GM21825 (cell line): ENCODE measurements around the gene UTF1.
"Not testable (repeated sequence)": the region's sequence is repeated elsewhere in the genome, so short reads cannot be mapped to it uniquely, and the experiment has no call there.

Experiments used
- ATAC-seq: cut with Tn5 transposase; IDR thresholded peaks from one replicate; pipeline ENCODE4 v1.9.1; 2021; ENCODE audit warnings: mild to moderate bottlenecking, moderate library complexity; ENCODE audit not compliant: unreplicated experiment

The UTF1 gene

GRCh38 chr10:133207627-133208026 lies 22.4 kb upstream of the UTF1 start:
- no peak for ATAC-seq

- no peak for ATAC-seq
These were observed 21.6 kb upstream of the UTF1 start for GRCh38 chr10:133208466-133208865.

DNA sequence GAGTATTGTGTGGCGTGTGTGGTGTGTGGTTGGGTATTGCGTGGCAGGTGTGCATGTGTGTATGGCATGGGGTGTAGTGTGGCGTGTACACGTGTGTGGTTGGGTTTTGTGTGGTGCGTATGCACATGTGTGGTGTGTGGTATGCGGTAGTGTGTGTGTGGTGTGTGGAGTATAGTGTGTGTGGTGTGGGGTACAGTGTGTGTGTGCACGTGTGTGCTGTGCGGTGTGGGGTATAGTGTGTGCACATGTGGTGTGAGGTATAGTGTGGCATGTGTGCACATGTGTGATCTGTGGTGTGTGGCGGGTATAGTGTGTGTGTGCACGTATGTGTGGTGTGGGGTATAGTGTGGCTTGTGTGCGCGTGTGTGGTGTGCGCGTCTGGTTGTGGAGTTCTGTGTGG lies 20.9 kb upstream of the UTF1 start:
- ATAC-seq, result no peak

GRCh38 chr10:133209641-133210040 lies 20.4 kb upstream of the UTF1 start:
- no peak for ATAC-seq

DNA sequence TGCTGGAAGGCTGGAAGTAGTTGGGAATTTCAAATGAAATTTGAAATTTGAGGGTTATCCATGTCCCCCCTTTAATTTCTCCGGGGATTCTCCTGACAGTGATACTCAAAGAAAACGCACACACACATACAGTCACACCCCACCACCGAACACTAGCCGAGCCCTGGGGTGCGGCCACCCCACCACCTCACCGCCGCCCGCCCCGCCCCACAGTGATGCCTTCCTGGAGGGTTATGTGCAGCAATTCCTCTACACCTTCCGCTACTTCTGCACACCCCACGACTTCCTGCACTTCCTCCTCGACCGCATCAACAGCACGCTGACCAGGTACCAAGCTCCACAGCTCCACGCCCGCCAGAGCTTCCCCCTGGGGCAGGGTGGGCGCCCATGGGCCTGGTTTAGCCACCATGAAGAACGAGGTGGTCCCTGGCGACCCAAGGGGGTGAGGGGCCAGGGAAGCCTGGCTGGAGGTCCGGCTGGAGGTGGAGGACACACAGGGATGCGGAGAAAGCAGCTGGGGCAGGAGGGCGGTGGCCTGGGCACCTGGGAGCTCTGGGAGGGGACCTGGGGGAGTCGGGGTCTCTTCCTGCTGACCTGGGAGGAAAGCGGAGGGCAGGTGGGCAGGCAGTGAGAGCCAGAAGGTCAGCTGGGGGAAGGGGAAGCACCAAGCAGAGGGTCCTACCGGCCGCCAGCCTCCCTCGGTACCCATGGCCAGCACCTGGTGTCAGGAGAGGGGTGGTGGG lies 19.4 kb upstream of the UTF1 start:
- ATAC-seq, result no peak

DNA sequence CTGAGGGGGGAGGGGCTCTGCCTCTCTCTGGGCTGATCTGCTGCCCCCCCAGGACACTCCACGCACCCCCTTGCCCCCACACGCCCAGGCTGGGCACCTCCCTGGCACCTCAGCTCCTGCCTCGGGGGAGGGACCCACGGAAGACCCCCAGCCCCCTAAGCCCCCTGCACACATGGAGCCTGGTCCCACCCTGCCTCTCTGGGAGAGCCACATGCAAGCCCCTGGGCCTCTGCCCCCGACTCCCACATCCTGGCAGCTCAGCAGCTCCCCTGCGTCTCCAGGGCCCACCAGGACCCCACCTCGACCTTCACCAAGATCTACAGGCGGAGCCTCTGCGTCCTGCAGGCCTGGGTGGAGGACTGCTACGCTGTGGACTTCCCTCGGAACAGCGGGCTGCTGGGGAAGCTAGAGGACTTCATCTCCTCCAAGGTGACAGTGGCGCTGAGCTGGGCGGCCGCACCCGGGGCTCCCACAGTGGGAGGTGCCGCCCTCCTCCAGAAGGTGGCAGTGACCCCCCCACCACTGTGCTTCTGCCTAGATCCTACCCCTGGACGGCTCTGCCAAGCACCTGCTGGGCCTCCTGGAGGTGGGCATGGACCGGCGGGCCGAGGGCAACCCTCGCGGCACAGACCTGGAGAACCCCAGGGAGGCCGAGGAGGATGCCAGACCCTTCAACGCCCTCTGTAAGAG lies 18.7 kb upstream of the UTF1 start:
- no peak for ATAC-seq

DNA sequence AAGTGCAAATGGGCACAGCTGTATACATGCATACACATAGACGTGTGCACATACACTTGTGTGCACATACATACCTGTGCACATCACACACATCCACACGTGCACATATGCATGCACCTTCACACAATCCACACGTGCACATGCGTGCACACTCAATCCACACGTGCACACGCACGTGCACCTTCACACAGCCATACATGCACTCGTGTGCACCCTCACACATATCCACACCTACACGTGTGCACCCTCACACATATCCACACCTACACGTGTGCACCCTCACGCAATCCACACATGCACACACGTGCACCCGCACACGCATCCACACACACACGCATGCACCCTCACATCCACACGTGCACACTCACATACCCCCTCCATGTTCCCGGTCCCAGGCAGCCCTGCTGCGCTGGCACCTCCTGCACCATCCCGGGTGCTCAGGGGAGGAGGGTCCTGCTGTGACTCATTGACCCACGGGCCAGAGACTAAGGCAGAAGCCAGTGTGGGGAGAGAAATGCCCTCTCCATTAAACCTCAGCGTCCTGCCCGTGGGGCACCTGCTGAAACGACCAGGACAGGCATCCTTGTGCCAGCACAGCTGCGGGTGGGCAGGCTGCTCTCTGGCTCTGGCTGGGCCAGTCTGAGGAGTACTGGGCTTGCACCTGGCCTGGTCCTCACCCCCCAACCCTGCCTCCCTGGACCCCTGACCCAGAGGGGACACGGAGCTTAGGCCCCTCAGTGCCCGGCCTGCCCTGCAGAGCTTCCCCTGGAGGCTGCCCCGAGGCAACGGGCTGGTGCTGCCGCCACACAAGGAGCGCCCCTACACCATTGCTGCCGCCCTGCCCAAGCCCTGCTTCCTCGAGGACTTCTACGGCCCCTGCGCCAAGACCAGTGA lies 17.8 kb upstream of the UTF1 start:
- ATAC-seq, result no peak

DNA sequence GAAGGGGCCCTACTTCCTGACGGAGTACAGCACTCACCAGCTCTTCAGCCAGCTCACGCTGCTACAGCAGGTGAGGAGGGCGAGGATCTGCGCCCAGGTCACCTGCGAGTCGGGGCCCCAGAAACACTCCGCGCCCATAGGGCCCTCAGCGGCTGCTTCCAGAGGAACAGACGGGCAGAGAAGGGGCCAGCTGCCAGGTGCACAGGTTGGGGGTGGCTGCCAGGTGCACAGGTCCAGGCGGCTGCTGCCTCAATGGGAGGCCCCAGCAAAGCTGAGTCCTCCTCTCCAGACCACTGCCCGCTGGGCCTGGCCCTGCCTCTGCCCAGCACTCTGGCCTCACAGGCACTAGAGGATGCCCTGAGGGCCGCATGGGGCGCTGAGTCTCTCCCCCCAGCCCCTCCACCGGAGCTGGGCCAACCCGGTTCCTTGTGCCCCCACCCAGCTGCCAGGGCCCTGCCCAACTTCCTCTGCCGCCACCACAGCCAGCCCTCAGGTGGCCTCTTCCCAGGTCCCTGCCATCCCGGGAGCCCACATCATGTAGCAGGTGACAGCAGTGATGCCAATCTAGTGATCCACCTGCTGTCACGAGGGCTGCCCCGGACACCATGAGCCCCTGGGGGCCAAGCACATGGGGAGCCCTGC lies 17.0 kb upstream of the UTF1 start:
- ATAC-seq, result no peak

GRCh38 chr10:133213641-133214467 lies 16.2 kb upstream of the UTF1 start:
- no peak for ATAC-seq

DNA sequence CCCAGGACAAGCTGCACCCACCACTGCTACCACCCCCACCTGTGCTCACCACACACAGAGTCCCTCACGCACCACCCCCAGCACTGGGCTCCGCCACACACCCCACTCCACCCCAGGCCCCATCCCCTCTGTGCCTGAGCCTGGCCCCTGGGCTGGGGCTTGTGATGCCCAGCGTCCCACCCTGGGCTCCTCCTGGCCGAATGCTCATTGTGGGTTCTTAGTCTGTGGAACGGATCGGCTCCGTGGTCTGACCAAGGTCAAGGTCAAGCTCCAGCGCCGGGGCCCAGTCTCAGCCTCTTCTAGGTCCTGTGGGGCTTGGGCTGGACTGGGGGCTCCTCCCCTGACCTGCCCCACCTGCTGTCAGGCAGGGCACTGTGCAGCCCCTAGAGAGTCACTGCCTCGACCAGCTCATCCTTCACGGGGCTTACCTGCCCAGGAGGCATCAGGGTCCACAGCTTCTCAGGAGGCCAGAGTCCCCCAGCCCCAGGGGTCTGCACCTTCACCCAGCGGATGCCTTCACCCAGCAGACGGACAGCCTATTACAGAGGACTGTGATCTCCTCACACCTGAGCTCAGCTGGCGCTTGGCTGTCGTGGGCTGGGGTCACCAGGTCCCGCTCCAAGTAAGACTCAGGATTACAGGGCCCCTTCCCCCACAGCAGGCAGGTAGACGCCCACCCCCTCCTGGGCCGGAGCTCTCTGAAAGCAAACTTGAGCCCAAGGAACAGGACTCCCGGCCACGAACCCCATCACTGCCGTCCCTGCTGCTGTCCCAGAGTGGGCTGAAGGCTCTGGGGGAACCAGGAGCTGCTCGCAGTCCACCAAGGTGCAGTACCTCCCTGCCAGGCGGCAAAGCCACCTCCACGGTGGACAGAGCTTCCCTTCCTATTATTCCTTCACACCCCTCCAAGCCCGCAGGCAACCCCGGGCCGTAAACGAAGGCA lies 15.3 kb upstream of the UTF1 start:
- no peak for ATAC-seq

- no peak for ATAC-seq
These were observed 14.4 kb upstream of the UTF1 start for GRCh38 chr10:133215586-133215985.

GRCh38 chr10:133216776-133217175 lies 13.2 kb upstream of the UTF1 start:
- no peak for ATAC-seq

DNA sequence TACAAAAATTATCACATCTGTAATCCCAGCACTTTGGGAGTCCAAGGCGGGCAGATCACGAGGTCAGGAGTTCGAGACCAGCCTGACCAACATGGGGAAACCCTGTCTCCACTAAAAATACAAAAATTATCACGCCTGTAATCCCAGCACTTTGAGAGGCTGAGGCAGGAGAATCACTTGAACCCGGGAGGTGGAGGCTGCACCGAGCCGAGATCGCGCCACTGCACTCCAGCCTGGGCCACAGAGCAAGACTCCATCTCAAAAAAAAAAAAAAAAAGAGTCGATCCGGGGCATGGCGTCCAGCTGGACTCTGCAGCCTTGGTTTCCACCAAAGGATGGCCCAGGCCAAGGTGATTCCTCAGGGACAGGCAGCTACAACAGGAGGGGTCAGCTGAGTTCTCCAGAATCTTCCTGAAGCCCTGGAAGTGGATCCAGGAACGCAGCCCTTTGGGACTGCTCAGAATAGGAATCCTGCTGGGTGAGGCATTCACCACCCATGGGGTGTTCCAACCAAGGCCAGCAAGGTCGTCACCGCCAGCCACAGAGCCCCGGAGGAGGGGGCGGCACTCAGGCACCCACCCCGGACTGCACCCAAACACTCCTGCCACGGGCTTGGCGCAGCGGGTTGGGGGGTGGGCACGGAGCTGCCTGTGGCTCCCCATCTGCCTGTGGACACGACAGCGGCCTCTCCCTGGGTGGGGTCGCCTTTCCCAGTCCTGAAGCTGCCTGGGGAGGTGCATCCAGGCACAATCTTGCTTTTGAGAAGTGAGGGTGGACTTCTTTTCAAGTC lies 12.0 kb upstream of the UTF1 start:
- no peak for ATAC-seq

DNA sequence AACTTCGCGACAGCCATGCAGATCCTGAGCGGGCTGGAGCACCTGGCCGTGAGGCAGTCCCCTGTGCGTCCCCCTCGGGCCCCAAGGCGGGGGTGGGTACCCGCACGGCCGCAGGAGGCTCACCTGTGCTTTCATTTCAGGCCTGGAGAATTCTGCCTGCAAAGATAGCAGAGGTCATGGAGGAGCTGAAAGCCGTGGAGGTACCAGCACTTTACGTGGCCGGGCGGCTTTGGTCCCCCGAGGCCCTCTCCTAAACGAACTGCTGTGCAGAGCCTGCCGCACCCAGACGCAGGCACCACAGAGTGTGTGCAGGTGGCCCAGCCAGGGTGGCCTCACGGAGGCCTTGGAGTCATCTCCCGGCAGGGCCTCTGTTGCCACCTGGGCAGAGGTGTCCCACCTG lies 11.1 kb upstream of the UTF1 start:
- ATAC-seq, result no peak

GRCh38 chr10:133219782-133220181 lies 10.2 kb upstream of the UTF1 start:
- no peak for ATAC-seq

DNA sequence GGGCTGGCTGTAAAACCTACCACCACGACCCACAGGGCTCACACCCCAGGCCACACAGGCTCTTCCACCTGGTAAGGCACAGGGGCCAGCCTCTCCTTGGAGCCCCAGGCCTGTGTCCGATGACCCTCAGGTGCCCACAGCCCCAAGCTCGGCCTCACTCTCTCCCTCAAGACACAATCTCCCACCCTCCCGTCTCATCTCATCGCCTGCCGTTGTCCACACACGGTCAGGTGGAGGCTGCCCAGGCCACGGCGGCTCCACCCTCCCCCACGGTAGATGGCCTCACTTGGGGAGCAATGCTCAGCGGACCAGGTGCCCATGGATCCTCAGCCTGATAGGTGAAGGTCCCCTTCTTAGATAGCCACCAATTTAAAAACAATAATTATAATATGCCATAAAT lies 8.7 kb upstream of the UTF1 start:
- ATAC-seq, result no peak

GRCh38 chr10:133221756-133222155 lies 8.3 kb upstream of the UTF1 start:
- not testable (repeated sequence) for ATAC-seq

DNA sequence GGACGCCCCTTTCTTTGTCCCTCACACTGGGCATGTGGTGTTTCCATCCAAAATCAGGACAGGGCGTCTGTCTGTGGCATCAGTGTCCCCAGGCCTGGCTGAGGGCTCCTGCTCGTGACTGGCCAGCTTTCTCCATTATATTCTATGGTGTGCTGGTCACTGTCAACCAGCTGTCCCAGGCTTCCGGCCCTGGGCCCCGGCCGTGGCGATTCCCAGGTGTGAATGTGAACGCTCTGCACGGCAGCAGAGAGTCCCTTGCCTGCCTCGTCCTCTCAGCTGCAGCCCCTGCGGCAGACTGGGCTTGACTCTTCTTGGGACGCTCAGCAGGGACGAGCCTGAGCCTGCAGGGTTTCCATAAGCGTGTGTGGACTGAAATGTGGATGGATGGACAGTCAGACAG lies 5.9 kb upstream of the UTF1 start:
- no peak for ATAC-seq
